GM18861 (cell line): ENCODE measurements around the gene PHLDB2.

Source experiments
- ATAC-seq: cut with Tn5 transposase; IDR thresholded peaks from one replicate; pipeline ENCODE4 v1.9.1; 2021; ENCODE audit not compliant: unreplicated experiment

PHLDB2 gene

GRCh38 chr3:111850537-111850936 lies 8.5 kb upstream of the PHLDB2 start:
- no peak for ATAC-seq

GRCh38 chr3:111851511-111851954 lies 7.5 kb upstream of the PHLDB2 start:
- ATAC-seq, result no peak

GRCh38 chr3:111852540-111852939 lies 6.5 kb upstream of the PHLDB2 start:
- no peak for ATAC-seq

GRCh38 chr3:111853068-111853467 lies 6.0 kb upstream of the PHLDB2 start:
- no peak for ATAC-seq

DNA sequence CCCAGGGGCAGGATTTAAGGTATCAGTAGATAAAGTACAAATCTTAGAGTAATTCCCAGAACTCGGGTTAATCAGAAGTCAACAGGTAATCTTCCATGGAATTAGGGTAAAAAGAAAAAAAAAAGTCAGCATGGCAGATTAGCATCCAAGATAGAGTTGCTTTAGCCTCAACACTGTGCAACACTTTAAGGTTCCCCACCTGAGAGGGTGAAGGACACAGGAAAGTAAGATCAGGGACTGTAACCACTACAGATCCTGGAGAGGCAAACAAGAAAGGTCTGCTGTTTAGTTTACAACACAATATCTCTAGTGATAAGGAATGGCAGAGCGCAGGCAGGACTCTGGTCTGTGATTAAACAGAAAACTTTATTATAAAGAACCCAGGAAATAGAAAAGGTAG lies 4.1 kb upstream of the PHLDB2 start:
- ATAC-seq, result no peak

DNA sequence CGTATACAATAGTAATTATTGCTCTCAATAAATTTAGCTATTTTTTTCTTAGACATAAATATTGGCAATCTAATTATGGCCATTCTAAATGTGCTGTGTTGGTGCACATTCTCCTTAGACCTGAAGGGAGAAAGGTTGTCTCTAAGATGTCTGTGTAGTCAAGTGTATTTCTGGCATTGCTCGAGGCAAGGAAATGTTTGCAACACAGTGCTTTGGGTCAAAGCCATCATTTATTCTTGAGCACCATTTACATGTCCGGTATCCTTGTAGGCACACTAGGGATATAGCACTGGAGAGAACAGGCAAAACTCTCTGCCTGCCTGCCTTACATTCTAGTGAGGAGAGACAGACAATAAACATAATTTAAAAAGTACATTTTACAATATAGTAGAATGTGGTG lies 2.6 kb upstream of the PHLDB2 start:
- no peak for ATAC-seq

DNA sequence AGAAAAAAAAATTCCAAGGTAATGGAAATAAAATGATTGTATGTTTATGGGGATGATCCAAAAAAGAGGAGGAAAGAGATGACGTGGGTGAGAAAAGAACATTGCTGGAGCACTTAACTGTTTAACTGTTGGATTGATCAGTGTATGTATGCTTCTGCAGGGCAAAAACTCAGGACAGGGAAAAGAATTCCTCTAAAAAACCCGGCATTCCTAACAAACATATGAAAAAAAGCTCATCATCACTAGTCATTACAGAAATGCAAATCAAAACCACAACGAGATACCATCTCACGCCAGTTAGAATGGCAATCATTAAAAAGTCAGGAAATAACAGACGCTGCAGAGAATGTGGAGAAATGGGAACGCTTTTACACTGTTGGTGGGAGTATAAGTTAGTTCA lies 1.6 kb upstream of the PHLDB2 start:
- ATAC-seq, result no peak

DNA sequence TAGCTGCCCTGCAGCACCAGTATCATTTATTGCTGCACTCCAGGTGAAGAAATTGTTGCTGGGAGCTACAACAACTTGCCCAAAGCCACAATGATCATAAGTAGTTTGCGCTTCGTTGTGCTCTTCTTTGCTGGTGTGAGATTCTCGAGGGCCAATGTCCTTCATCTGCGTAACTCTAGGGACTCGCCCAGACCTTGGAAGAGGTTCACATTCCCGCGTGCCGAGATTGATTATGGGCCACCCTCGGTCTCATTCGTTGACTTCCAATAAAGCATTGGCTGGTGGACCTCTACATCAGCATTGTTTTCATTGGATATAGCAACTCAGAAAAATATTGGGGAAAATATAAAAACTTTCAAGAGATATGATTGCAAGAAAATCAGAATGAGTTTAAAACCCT lies 423 bp upstream of the PHLDB2 start:
- ATAC-seq, result no peak

DNA sequence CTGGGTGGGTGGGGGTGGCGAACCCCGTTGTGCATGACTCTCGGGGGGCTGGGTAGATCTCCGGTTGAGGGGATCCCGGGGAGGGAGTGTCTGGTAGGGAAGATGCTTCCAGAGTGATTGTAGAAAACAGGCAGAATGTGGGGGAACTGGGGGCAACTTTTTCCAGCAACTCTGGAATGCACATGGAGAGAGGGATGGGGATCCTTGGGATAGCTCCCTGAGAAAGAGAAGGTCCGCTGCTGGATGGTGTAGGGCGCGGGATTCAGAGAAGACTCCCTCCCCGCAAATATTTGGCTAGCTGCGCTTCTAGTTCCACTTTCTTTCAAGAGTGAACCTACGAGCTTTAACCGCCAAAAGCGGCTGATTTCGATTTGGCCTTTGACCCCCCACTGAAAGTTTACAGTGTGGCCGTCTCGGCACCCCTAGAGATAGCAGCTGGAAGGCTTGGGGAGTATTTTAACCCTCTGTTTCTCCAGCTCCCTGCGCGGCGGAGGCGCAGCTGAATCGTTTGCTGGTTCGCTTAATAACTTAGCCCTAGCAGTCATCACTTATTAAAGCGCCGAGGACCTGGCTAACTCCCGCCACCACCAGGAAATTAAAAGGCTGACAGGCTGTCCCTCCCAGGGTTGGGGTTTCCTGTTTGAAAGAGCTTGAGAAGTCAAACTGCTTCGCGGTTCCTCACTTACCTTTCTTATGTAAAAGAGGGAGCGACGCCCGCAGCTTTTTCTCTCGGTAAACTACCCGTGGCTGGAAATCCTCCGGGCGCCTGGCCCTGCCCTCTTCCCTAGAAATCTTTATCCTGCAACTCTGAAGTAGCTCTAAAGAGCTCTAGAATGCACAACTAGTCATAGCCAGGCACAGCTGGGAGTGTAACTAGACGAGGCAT lies 1.2 kb downstream of the PHLDB2 start:
- peak; percentile 86 for ATAC-seq

DNA sequence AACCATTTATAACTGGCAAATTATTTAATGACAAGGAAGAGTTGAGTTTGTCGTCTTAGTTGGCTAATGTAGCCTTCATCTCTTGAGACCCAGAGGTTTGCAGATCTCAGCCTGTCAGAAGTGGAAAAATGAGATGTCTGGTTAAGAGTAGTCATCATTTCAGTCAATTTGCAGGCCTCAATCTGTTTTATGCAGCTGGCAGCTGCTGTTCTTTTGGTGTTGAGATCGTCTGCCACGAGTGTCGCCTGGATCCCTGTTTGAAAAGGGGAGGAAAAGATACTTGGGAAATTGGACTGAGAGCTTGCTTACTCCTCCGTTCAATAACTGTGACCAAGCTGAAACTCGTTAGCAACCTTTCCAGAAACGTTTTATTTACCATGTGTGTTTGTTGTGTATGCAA lies 2.3 kb downstream of the PHLDB2 start:
- no peak for ATAC-seq

- ATAC-seq, result no peak
Measured at GRCh38 chr3:111862415-111862814, 3.4 kb downstream of the PHLDB2 start.

- ATAC-seq, result no peak
Measured at GRCh38 chr3:111862974-111863373, 3.9 kb downstream of the PHLDB2 start.

DNA sequence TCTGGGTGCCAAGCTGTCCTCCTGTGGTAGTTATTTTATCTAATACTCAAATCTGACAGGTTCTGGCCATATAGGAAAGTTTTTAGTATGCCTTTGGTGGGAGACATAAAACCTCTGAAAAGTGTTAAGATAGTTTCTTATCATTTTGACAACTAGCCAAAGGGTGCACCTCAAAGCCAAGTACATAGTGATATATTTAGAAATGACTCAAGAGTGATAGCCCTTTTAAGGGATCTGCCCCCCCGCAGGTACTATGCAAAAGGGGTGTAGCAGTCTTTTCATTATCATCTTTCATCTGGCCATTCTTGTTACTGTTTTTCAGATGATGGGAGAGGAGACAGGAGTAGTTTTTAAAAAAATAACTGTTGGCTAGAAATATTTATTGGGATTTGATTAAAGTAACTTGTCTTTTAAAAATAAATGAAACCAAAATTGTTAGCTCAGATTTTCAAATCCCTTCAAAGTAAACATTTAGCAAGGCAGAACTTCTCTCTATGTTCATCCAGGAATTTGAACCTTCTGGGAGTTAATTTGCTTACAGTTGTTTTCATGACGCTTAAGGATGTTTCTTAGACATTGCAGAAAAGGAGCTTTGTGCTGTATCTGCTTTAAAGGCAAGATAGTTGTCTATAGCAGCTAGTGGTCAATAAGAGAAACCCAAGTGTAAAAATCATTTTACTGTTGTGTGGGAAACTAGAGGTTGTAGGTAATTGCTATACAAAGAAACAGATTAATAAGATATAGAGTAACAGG lies 5.1 kb downstream of the PHLDB2 start:
- ATAC-seq, result no peak

- ATAC-seq, result no peak
Measured at GRCh38 chr3:111864821-111865656, 6.0 kb downstream of the PHLDB2 start.

GRCh38 chr3:111867889-111868426 lies 8.9 kb downstream of the PHLDB2 start:
- ATAC-seq, result no peak

- ATAC-seq, result no peak
Measured at GRCh38 chr3:111870620-111871019, 11.6 kb downstream of the PHLDB2 start.

GRCh38 chr3:111871809-111872623 lies 13.0 kb downstream of the PHLDB2 start:
- ATAC-seq, result no peak

GRCh38 chr3:111872979-111873378 lies 13.9 kb downstream of the PHLDB2 start:
- no peak for ATAC-seq

GRCh38 chr3:111874177-111874820 lies 15.2 kb downstream of the PHLDB2 start:
- ATAC-seq, result no peak

GRCh38 chr3:111881480-111881879 lies 22.4 kb downstream of the PHLDB2 start:
- ATAC-seq, result no peak
